SU-DHL-6 (cell line): ENCODE data around the gene ATP13A4.

Source experiments
- H2AFZ ChIP-seq: fragments of 200-600 bp; sonication (generic); 2 replicates; pipeline ENCODE4 v1.6.1; 2014; ENCODE audit warnings: low read depth, mild to moderate bottlenecking, moderate library complexity, mixed read lengths, antibody characterized with exemption, low read length; ENCODE audit not compliant: severe bottlenecking
- H3F3A ChIP-seq: fragments of 200-600 bp; shearing (Covaris generic); 2 replicates; pipeline ENCODE4 v1.6.0; 2016; ENCODE audit warnings: antibody characterized with exemption, mild to moderate bottlenecking; ENCODE audit not compliant: insufficient read depth
- H3K27ac ChIP-seq: fragments of 200-600 bp; sonication (generic); 2 replicates; pipeline ENCODE4 v1.5.1; 2016; ENCODE audit warnings: low read depth, mild to moderate bottlenecking, low read length, moderate library complexity, mixed read lengths
- H3K27me3 ChIP-seq: fragments of 200-600 bp; sonication (generic), shearing (Covaris generic); 2 replicates; pipeline ENCODE4 v1.6.0; 2014; ENCODE audit warnings: mild to moderate bottlenecking, low read length
- H3K36me3 ChIP-seq: fragments of 200-600 bp; sonication (generic); 2 replicates; pipeline ENCODE4 v1.6.1; 2014; ENCODE audit warnings: mild to moderate bottlenecking, low read length, mixed read lengths
- H3K4me2 ChIP-seq: fragments of 300-600, 200-600 bp; shearing (Covaris generic), sonication (generic); 2 replicates; pipeline ENCODE4 v1.6.0; 2014; ENCODE audit warnings: low read length, low read depth, mild to moderate bottlenecking; ENCODE audit not compliant: poor library complexity, severe bottlenecking
- H3K4me3 ChIP-seq: fragments of 200-600 bp; sonication (generic); 2 replicates; pipeline ENCODE4 v1.5.1; 2014; ENCODE audit warnings: antibody characterized with exemption, low read length, mild to moderate bottlenecking, mixed read lengths; ENCODE audit not compliant: insufficient read depth, poor library complexity, severe bottlenecking
- H3K79me2 ChIP-seq: fragments of 200-600 bp; sonication (generic); 2 replicates; pipeline ENCODE4 v1.6.1; 2014; ENCODE audit warnings: mild to moderate bottlenecking, low read length, moderate library complexity; ENCODE audit not compliant: insufficient read depth
- H3K9ac ChIP-seq: fragments of 200-600 bp; sonication (generic); 2 replicates; pipeline ENCODE4 v1.7.0; 2014; ENCODE audit warnings: mild to moderate bottlenecking, low read length
- H3K9me2 ChIP-seq: fragments of 200-600 bp; sonication (generic); replicated peaks from 2 replicates; pipeline ENCODE4 v1.6.1; 2014; ENCODE audit warnings: low read length; ENCODE audit not compliant: insufficient read depth
- H3K9me3 ChIP-seq: fragments of 200-600 bp; sonication (generic); 2 replicates; pipeline ENCODE4 v1.6.1; 2014; ENCODE audit warnings: low read length, mixed read lengths; ENCODE audit not compliant: insufficient read depth
- H4K20me1 ChIP-seq: fragments of 200-600 bp; sonication (generic); 2 replicates; pipeline ENCODE4 v1.6.1; 2014; ENCODE audit warnings: low read depth, mild to moderate bottlenecking, antibody characterized with exemption, low read length, moderate library complexity, mixed read lengths
- EZH2phosphoT487 ChIP-seq: fragments of 200-600 bp; sonication (generic), shearing (Covaris generic); conservative IDR thresholded peaks from 2 replicates; pipeline ENCODE4 v1.6.1; 2018; ENCODE audit warnings: mild to moderate bottlenecking, antibody characterized with exemption, low read length, moderate library complexity, mixed read lengths
- TF ChIP-seq, protein P1 (sequence below): fragments of 200-600 bp; sonication (generic); IDR thresholded peaks from one replicate; pipeline ENCODE4 v1.5.1; 2017; ENCODE audit warnings: antibody characterized with exemption, mild to moderate bottlenecking, low read length, moderate library complexity; ENCODE audit not compliant: insufficient read depth, poor library complexity, severe bottlenecking

The ATP13A4 gene

DNA sequence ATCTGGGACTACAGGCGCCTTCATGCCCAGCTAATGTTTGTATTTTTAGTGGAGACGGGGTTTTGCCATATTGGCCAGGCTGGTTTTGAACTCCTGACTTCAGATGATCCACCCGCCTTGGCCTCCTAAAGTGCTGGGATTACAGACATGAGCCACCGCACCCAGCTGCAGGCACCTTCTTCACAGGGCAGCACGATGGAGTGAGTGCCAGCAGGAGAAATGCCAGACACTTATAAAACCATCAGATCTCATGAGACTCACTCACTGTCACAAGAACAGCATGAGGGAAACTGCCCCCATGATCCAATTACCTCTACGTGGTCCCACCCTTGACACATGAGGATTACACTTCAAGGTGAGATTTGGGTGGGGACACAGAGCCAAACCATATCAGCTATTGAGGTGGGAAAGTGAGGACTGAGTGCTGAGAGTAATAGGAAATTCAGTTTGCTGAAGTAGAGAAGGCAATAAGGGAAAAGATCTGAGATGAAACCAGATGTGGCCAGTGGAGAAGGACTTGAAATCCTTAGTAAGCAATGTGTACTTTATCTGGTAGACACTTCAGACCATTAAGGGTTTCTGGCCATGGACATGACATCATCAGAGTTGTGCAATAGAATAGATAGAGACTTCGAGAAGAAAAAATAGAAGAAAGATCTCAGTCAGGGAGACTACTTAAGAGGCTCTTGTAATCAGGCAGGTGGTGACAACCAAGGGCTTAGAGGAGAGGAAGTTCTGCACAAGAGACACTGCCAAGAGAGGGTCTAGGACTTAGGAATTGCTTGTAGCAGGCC, 158.0 kb downstream of the ATP13A4 start:
- H3K36me3 ChIP-seq = no peaks in the 10 kb centered on the region
- H3K9ac ChIP-seq = no peak overlapping the region
- no peaks in the 10 kb centered on the region for H3K9me3 ChIP-seq
- H3K4me3 ChIP-seq = no peak overlapping the region
- no peaks in the 10 kb centered on the region for H4K20me1 ChIP-seq
- H3K4me2 ChIP-seq = no peak overlapping the region
- no peak overlapping the region for H3K27ac ChIP-seq
- no peaks in the 10 kb centered on the region for H3K27me3 ChIP-seq
- H3K9me2 ChIP-seq = no peaks in the 10 kb centered on the region
- no peaks in the 10 kb centered on the region for H3F3A ChIP-seq
- TF ChIP-seq, protein P1, sequence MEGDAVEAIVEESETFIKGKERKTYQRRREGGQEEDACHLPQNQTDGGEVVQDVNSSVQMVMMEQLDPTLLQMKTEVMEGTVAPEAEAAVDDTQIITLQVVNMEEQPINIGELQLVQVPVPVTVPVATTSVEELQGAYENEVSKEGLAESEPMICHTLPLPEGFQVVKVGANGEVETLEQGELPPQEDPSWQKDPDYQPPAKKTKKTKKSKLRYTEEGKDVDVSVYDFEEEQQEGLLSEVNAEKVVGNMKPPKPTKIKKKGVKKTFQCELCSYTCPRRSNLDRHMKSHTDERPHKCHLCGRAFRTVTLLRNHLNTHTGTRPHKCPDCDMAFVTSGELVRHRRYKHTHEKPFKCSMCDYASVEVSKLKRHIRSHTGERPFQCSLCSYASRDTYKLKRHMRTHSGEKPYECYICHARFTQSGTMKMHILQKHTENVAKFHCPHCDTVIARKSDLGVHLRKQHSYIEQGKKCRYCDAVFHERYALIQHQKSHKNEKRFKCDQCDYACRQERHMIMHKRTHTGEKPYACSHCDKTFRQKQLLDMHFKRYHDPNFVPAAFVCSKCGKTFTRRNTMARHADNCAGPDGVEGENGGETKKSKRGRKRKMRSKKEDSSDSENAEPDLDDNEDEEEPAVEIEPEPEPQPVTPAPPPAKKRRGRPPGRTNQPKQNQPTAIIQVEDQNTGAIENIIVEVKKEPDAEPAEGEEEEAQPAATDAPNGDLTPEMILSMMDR = no peak
- no peak for TF ChIP-seq EZH2phosphoT487
- H2AFZ ChIP-seq = no peak overlapping the region
- H3K79me2 ChIP-seq = no peaks in the 10 kb centered on the region

DNA sequence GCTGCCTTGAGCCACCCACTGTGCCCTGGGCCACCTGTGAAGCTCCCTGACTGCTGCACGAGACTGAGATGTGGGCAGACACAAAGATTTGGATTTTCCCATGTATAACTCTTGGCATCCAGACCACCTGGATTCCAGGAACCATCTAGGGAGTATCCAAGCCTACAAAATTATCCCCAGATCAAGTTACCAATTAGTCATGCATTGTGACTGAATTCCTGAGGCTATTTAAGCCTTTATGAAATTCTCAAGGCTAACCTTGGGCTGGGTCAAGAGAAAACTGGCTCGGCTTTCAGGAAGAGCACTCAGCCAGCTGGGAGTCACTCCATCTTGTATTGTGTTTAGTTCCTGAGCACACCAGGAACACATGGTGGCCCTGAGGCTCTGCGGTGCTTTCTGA, 162.8 kb downstream of the ATP13A4 start:
- H3K27me3 ChIP-seq = no peaks in the 10 kb centered on the region; the same call in 1 of the 2 replicates
- H3K4me3 ChIP-seq = no peak overlapping the region
- TF ChIP-seq EZH2phosphoT487 = no peak
- TF ChIP-seq, protein P1 = no peak
- H3K9me3 ChIP-seq = no peaks in the 10 kb centered on the region
- no peaks in the 10 kb centered on the region for H3K79me2 ChIP-seq
- H3F3A ChIP-seq = no peaks in the 10 kb centered on the region
- H2AFZ ChIP-seq = no peak overlapping the region
- H3K9me2 ChIP-seq = no peaks in the 10 kb centered on the region
- H3K27ac ChIP-seq = no peak overlapping the region
- H3K9ac ChIP-seq = no peak overlapping the region
- no peaks in the 10 kb centered on the region for H4K20me1 ChIP-seq
- H3K4me2 ChIP-seq = no peak overlapping the region
- H3K36me3 ChIP-seq = no peaks in the 10 kb centered on the region

DNA sequence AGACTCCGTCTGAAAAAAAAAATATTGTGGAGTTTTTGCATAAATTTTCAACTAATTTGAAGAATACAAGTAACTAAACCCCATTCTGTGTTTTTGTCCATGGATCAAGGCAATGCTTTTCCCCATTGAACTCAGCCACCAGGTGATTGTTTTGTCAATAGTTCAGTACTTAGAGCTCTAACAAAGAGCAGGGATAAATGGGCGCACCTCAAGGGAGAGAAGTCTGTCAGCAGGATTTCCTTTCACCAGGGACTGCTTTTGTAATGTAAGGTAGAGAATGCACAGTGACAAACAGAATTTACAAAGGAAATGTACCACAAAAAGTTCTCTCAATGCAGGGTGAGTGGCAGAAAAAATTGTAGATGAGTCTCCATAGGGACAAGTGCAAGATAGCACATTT, 165.4 kb downstream of the ATP13A4 start:
- Histone ChIP-seq H2AFZ (no peak overlapping the region), H3K27ac (no peak overlapping the region), H3K4me3 (no peak overlapping the region), H3K36me3 (no peaks in the 10 kb centered on the region), H3K9me3 (no peaks in the 10 kb centered on the region), H3K27me3 (no peaks in the 10 kb centered on the region; the same call in 1 of the 2 replicates), H3K9ac (no peak overlapping the region), H4K20me1 (no peaks in the 10 kb centered on the region), H3K9me2 (no peaks in the 10 kb centered on the region), H3K79me2 (no peaks in the 10 kb centered on the region), H3K4me2 (no peak overlapping the region), H3F3A (no peaks in the 10 kb centered on the region)
- TF ChIP-seq EZH2phosphoT487 = no peak
- TF ChIP-seq, protein P1 = no peak
